PFSK-1 (cell line): ENCODE results near the gene INPP5A.

ENCODE experiments used
- FOXP2 ChIP-seq: optimal IDR thresholded peaks from 2 replicates; pipeline ENCODE3; 2011; ENCODE audit warnings: borderline replicate concordance, control low read depth, inconsistent platforms; ENCODE audit not compliant: insufficient read depth; ENCODE audit errors: extremely low read length, extremely low read depth
- POLR2AphosphoS5 ChIP-seq: IDR thresholded peaks from 2 replicates; pipeline ENCODE4 v1.6.1; 2012; ENCODE audit warnings: low read depth, mild to moderate bottlenecking, control low read depth, low read length, moderate library complexity
- TAF1 ChIP-seq: IDR thresholded peaks from 2 replicates; pipeline ENCODE4 v1.6.1; 2012; ENCODE audit warnings: low read length, control low read depth, borderline replicate concordance; ENCODE audit not compliant: insufficient read depth
- TF ChIP-seq, protein P1 (sequence below), 2 experiments: IDR thresholded peaks; 2 replicates each; pipeline versions ENCODE4 v1.6.1 to v1.8.0; 2011 to 2012; ENCODE audit warnings: low read depth in 2 of 2, low read length in 2 of 2, control low read depth in 1 of 2, inconsistent platforms in 1 of 2, mild to moderate bottlenecking in 1 of 2, moderate library complexity in 1 of 2; ENCODE audit not compliant: insufficient read depth in 1 of 2

DNA sequence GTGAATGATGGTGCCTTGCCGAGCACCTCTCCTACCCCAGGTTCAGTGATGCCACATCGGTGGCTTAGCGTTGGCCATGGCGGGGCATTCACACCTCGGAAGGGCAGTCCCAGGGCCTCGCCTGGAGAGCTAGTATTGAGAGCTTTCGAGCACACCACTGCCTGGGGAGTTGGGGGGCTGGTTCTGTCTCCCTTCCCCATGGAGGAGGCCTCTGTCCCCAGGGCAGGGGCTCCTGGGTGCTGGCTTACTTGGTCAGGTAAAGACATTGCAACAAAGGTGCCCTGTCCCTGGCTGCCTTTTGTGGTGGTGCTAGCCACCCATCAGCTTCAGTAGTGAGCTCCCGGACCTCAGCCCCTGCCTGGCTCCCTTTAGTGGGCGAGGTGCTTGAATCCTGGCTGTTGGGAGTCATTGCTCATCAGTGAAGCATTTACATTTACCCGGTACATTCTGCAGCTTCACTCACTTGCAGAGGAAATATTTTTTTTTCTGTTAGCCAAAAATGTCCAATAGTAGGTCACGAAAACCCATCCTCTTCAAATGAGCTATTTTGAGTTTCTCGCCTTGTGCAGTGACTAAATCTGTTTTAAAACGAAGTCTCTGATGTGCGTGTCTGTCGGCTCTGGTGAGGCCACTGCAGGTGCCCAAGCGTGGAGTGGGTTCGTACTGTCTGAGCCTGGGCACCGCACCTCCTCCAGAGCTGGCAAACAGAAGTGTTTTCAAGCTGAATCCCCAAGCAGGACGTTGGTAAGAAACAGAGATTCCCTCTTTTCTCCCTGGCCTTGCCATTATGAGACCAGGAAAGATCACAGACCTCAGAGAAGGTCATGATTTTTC lies 95.5 kb downstream of the INPP5A start:
- TF ChIP-seq, protein P1, sequence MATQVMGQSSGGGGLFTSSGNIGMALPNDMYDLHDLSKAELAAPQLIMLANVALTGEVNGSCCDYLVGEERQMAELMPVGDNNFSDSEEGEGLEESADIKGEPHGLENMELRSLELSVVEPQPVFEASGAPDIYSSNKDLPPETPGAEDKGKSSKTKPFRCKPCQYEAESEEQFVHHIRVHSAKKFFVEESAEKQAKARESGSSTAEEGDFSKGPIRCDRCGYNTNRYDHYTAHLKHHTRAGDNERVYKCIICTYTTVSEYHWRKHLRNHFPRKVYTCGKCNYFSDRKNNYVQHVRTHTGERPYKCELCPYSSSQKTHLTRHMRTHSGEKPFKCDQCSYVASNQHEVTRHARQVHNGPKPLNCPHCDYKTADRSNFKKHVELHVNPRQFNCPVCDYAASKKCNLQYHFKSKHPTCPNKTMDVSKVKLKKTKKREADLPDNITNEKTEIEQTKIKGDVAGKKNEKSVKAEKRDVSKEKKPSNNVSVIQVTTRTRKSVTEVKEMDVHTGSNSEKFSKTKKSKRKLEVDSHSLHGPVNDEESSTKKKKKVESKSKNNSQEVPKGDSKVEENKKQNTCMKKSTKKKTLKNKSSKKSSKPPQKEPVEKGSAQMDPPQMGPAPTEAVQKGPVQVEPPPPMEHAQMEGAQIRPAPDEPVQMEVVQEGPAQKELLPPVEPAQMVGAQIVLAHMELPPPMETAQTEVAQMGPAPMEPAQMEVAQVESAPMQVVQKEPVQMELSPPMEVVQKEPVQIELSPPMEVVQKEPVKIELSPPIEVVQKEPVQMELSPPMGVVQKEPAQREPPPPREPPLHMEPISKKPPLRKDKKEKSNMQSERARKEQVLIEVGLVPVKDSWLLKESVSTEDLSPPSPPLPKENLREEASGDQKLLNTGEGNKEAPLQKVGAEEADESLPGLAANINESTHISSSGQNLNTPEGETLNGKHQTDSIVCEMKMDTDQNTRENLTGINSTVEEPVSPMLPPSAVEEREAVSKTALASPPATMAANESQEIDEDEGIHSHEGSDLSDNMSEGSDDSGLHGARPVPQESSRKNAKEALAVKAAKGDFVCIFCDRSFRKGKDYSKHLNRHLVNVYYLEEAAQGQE (IDR thresholded peaks at IDR 0.05; ENCODE audit: insufficient read depth in 1 of 2, low read depth in 2 of 2, low read length in 2 of 2) = no peak
- no peak for TF ChIP-seq POLR2AphosphoS5
- TF ChIP-seq TAF1 = no peak
- no peak for TF ChIP-seq FOXP2
